ENCODE measurements around the gene NPHS1. TPM values are rescaled to one million over a fixed set of nuclear protein-coding genes. Genes with fewer than 3 reads are reported as not detected.

The NPHS1 gene
- total and polyA plus RNA-seq, 7 donors: under 0.01 to 0.35 TPM; not detected in 5

DNA sequence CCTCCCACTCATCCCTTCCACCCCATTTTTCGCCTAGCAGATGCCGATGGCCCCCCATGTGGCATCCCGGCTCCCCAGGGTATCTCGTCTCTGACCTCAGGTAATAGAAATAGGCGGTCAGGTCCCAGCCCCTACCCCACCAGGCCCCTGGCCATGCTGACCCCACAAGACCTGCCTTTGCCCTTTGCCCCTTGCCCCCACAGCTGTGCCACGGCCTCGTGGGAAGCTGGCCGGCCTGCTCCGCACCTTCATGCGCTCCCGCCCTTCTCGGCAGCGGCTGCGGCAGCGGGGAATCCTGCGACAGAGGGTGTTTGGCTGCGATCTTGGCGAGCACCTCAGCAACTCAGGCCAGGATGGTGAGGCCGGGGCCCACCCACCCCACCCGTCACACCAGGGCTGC lies 71.6 kb downstream of the NPHS1 start:
- no peak overlapping the region for H3K27ac ChIP-seq
- peaks cover 11 to 53% (median 16%) of the 10 kb centered on the region in 4 donors for H3K36me3 ChIP-seq
- WGBS, 2 donors: 95 to 96% methylated on average over 20 of the region's 20 CpGs
- H3K27me3 ChIP-seq: no peaks in the 10 kb centered on the region
- H3K9me3 ChIP-seq: no peaks in the 10 kb centered on the region
- no peak for TF ChIP-seq EP300 (IDR thresholded peaks at IDR 0.05)
- TF ChIP-seq, protein P1, sequence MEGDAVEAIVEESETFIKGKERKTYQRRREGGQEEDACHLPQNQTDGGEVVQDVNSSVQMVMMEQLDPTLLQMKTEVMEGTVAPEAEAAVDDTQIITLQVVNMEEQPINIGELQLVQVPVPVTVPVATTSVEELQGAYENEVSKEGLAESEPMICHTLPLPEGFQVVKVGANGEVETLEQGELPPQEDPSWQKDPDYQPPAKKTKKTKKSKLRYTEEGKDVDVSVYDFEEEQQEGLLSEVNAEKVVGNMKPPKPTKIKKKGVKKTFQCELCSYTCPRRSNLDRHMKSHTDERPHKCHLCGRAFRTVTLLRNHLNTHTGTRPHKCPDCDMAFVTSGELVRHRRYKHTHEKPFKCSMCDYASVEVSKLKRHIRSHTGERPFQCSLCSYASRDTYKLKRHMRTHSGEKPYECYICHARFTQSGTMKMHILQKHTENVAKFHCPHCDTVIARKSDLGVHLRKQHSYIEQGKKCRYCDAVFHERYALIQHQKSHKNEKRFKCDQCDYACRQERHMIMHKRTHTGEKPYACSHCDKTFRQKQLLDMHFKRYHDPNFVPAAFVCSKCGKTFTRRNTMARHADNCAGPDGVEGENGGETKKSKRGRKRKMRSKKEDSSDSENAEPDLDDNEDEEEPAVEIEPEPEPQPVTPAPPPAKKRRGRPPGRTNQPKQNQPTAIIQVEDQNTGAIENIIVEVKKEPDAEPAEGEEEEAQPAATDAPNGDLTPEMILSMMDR (IDR thresholded peaks at IDR 0.05): no peak
- peaks cover 0 to 13% (median 6%) of the 10 kb centered on the region in 4 donors for H3K4me1 ChIP-seq
- no peak for DNase-seq
- intact Hi-C loops (cut with DNase I): no loop called here
- H3K4me3 ChIP-seq: no peak overlapping the region

DNA sequence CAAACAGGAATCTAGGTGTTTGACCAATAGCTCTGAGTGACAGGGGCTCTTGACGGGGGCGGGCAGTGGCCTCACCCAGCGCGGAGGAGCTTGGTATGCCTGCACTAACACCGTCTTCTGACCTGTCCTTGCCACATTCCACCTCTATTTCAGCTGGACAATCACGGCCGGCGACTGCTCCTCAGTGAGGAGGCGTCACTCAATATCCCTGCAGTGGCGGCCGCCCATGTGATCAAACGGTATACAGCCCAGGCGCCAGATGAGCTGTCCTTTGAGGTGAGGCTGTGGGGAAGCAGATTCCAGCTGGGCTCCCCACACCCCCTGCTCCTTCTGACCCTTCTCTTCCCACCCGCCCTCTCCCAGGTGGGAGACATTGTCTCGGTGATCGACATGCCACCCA lies 72.2 kb downstream of the NPHS1 start:
- Histone ChIP-seq H3K4me3 (no peak overlapping the region), H3K36me3 (peaks cover 11 to 50% (median 16%) of the 10 kb centered on the region in 4 donors), H3K9me3 (no peaks in the 10 kb centered on the region), H3K4me1 (peaks cover 0 to 13% (median 8%) of the 10 kb centered on the region in 4 donors), H3K27me3 (no peaks in the 10 kb centered on the region), H3K27ac (no peak overlapping the region)
- DNase-seq: no peak
- intact Hi-C loops (cut with DNase I): no loop called here
- WGBS, 2 donors: 95 to 97% methylated on average over 16 of the region's 16 CpGs
- TF ChIP-seq POLR2AphosphoS5 (IDR thresholded peaks at IDR 0.05) (no peak), POLR2A (IDR thresholded peaks at IDR 0.05) (no peak), EP300 (IDR thresholded peaks at IDR 0.05) (no peak)
- TF ChIP-seq, protein P1 (IDR thresholded peaks at IDR 0.05): no peak

- no peak for DNase-seq
- Histone ChIP-seq H3K27me3 (no peaks in the 10 kb centered on the region), H3K27ac (no peak overlapping the region), H3K4me1 (peaks cover 0 to 19% (median 14%) of the 10 kb centered on the region in 4 donors), H3K4me3 (no peak overlapping the region), H3K9me3 (no peaks in the 10 kb centered on the region), H3K36me3 (peaks cover 11 to 43% (median 16%) of the 10 kb centered on the region in 4 donors)
- intact Hi-C loops (cut with DNase I): loop anchor here (5.0 kb wide), 2 partner anchors 118 to 153 kb away; no protein-coding TSS in a partner anchor
- 86 to 91% methylated on average over 8 of the region's 8 CpGs for WGBS, 2 donors
- no peak for TF ChIP-seq POLR2A (IDR thresholded peaks at IDR 0.05)
- no peak for TF ChIP-seq EP300 (IDR thresholded peaks at IDR 0.05)
- TF ChIP-seq, protein P1 (IDR thresholded peaks at IDR 0.05): no peak
These were observed 73.3 kb downstream of the NPHS1 start for GRCh38 chr19:35779033-35779432.

- Histone ChIP-seq H3K9me3 (no peaks in the 10 kb centered on the region), H3K27me3 (no peaks in the 10 kb centered on the region), H3K27ac (no peak overlapping the region), H3K4me3 (no peak overlapping the region), H3K36me3 (peaks cover 11 to 43% (median 16%) of the 10 kb centered on the region in 4 donors), H3K4me1 (peaks cover 0 to 19% (median 14%) of the 10 kb centered on the region in 4 donors)
- DNase-seq: no peak
- TF ChIP-seq, protein P1 (IDR thresholded peaks at IDR 0.05): no peak
- TF ChIP-seq EP300 (IDR thresholded peaks at IDR 0.05): no peak
- TF ChIP-seq POLR2A (IDR thresholded peaks at IDR 0.05): no peak
- no peak for TF ChIP-seq POLR2AphosphoS5 (IDR thresholded peaks at IDR 0.05)
- intact Hi-C loops (cut with DNase I): loop anchor here (5.0 kb wide), 2 partner anchors 119 to 154 kb away; no protein-coding TSS in a partner anchor
- WGBS, 2 donors: 81 to 97% methylated on average over 7 of the region's 7 CpGs
These were observed 74.3 kb downstream of the NPHS1 start for GRCh38 chr19:35777961-35778360.

Measured in sigmoid colon (tissue), 7 donors.